Left renal pelvis (tissue), 4 donors: ENCODE data around the gene CAST. TPM values are rescaled to one million over a fixed set of nuclear protein-coding genes. Genes with fewer than 3 reads are reported as not detected.

Experiments used
- DNase-seq, 4 donors: peaks; one replicate each; pipeline ENCODE4 v3.0.0-alpha.2; 2013; ENCODE audit warnings: low read depth in 4 of 4, low spot score in 3 of 4
- polyA plus RNA-seq, 4 donors: library from polyadenylated mRNA; unstranded; fragments of 120-200 nt; gene quantifications; one replicate each; pipeline ENCODE4 v1.2.1, GENCODE V29; 2013; ENCODE audit not compliant: insufficient read length in 4 of 4

The CAST gene
- polyA plus RNA-seq, 4 donors = 110 to 186 (median 155) TPM

- DNase-seq = no peak
Measured at GRCh38 chr5:96706433-96707111, 44.4 kb downstream of the CAST start.

GRCh38 chr5:96708600-96708999, 46.4 kb downstream of the CAST start:
- DNase-seq = no peak

GRCh38 chr5:96709152-96709821, 47.1 kb downstream of the CAST start:
- DNase-seq = no peak

GRCh38 chr5:96712100-96712746, 50.0 kb downstream of the CAST start:
- no peak for DNase-seq

GRCh38 chr5:96714450-96714849, 52.3 kb downstream of the CAST start:
- no peak for DNase-seq

GRCh38 chr5:96714951-96715451, 52.8 kb downstream of the CAST start:
- DNase-seq = peak in 3 of 4 donors; percentile 28 to 47 (median 41)

- no peak for DNase-seq
Measured at GRCh38 chr5:96716007-96716406, 53.8 kb downstream of the CAST start.

- no peak for DNase-seq
Measured at GRCh38 chr5:96716716-96717115, 54.5 kb downstream of the CAST start.

- DNase-seq = no peak
Measured at GRCh38 chr5:96717874-96718273, 55.7 kb downstream of the CAST start.

GRCh38 chr5:96718635-96719077, 56.5 kb downstream of the CAST start:
- no peak for DNase-seq

- no peak for DNase-seq
Measured at GRCh38 chr5:96720408-96720807, 58.2 kb downstream of the CAST start.

- no peak for DNase-seq
Measured at GRCh38 chr5:96721351-96721977, 59.3 kb downstream of the CAST start.

- no peak for DNase-seq
Measured at GRCh38 chr5:96725257-96725656, 63.1 kb downstream of the CAST start.

- DNase-seq = no peak
Measured at GRCh38 chr5:96726802-96727201, 64.6 kb downstream of the CAST start.

- DNase-seq = no peak
Measured at GRCh38 chr5:96729156-96729555, 67.0 kb downstream of the CAST start.

GRCh38 chr5:96730586-96730985, 68.4 kb downstream of the CAST start:
- no peak for DNase-seq

GRCh38 chr5:96733771-96734500, 71.8 kb downstream of the CAST start:
- DNase-seq = no peak

GRCh38 chr5:96734871-96735325, 72.7 kb downstream of the CAST start:
- DNase-seq = no peak

GRCh38 chr5:96736937-96737336, 74.8 kb downstream of the CAST start:
- DNase-seq = no peak

GRCh38 chr5:96741106-96741505, 78.9 kb downstream of the CAST start:
- no peak for DNase-seq
